HUES64 (cell line): Measurements from ENCODE around the gene AFM.
A peak's percentile ranks its signal among the peaks of the same experiment; 100 is the strongest.

Experiments
- H3K27ac ChIP-seq: 2 replicates; pipeline ENCODE4 v1.7.0; 2013; ENCODE audit warnings: low read depth, low read length, inconsistent platforms
- H3K27me3 ChIP-seq: 2 replicates; pipeline ENCODE4 v1.6.1; 2013; ENCODE audit warnings: mild to moderate bottlenecking, low read length; ENCODE audit not compliant: insufficient read depth
- H3K36me3 ChIP-seq: 2 replicates; pipeline ENCODE4 v1.6.1; 2013; ENCODE audit warnings: mild to moderate bottlenecking, low read length; ENCODE audit not compliant: insufficient read depth
- H3K4me1 ChIP-seq: 2 replicates; pipeline ENCODE4 v1.6.1; 2013; ENCODE audit warnings: mild to moderate bottlenecking, low read length, moderate library complexity; ENCODE audit not compliant: insufficient read depth
- H3K4me3 ChIP-seq: 2 replicates; pipeline ENCODE4 v1.5.1; 2013; ENCODE audit warnings: mild to moderate bottlenecking, low read length, moderate library complexity
- H3K9ac ChIP-seq: 2 replicates; pipeline ENCODE4 v1.6.1; 2013; ENCODE audit warnings: mild to moderate bottlenecking, low read depth, low read length
- H3K9me3 ChIP-seq: 2 replicates; pipeline ENCODE4 v1.6.1; 2013; ENCODE audit warnings: low read depth, low read length; ENCODE audit not compliant: insufficient read depth
- WGBS: fragments of 150-250, 120-280 bp; methylation state at CpG from one replicate; pipeline ENCODE4 v1.1.7; 2013; ENCODE audit warnings: missing lambda C conversion rate; 5-methylcytosine and 5-hydroxymethylcytosine counted together

AFM gene

GRCh38 chr4:73508651-73509050, 27.1 kb downstream of the AFM start:
- Histone ChIP-seq H3K9ac (no peak overlapping the region), H3K27me3 (no peaks in the 10 kb centered on the region), H3K36me3 (no peaks in the 10 kb centered on the region), H3K27ac (no peak overlapping the region), H3K4me1 (no peaks in the 10 kb centered on the region), H3K9me3 (no peaks in the 10 kb centered on the region), H3K4me3 (no peak overlapping the region)
- 95% methylated on average over 3 of the region's 3 CpGs for WGBS

- no peaks in the 10 kb centered on the region for H3K27me3 ChIP-seq
- peaks cover 18% of the 10 kb centered on the region for H3K4me1 ChIP-seq
- H3K9me3 ChIP-seq: peaks cover 10% of the 10 kb centered on the region
- no peak overlapping the region for H3K27ac ChIP-seq
- no peak overlapping the region for H3K4me3 ChIP-seq
- H3K9ac ChIP-seq: no peak overlapping the region
- 91% methylated on average over 3 of the region's 3 CpGs for WGBS
- H3K36me3 ChIP-seq: no peaks in the 10 kb centered on the region
Measured at GRCh38 chr4:73518340-73518739, 36.8 kb downstream of the AFM start.

- Histone ChIP-seq H3K27ac (peak overlapping the region; percentile 74), H3K27me3 (no peaks in the 10 kb centered on the region), H3K9ac (peak overlapping the region; percentile 13), H3K9me3 (peaks cover 10% of the 10 kb centered on the region), H3K4me3 (no peak overlapping the region; the same call in 1 of the 2 replicates), H3K4me1 (peaks cover 18% of the 10 kb centered on the region), H3K36me3 (no peaks in the 10 kb centered on the region)
- 40% methylated on average over 4 of the region's 4 CpGs for WGBS
Measured at GRCh38 chr4:73520821-73521220, 39.3 kb downstream of the AFM start.

- Histone ChIP-seq H3K9me3 (peaks cover 8% of the 10 kb centered on the region), H3K4me3 (no peak overlapping the region), H3K4me1 (peaks cover 18% of the 10 kb centered on the region), H3K27me3 (no peaks in the 10 kb centered on the region), H3K36me3 (no peaks in the 10 kb centered on the region), H3K9ac (no peak overlapping the region), H3K27ac (no peak overlapping the region)
- 84% methylated on average over 2 of the region's 2 CpGs for WGBS
Measured at GRCh38 chr4:73523126-73523525, 41.6 kb downstream of the AFM start.

- H3K4me3 ChIP-seq: no peak overlapping the region
Measured at GRCh38 chr4:73525611-73526010, 44.1 kb downstream of the AFM start.

GRCh38 chr4:73527196-73527595, 45.7 kb downstream of the AFM start:
- Histone ChIP-seq H3K27me3 (no peaks in the 10 kb centered on the region), H3K9ac (no peak overlapping the region), H3K27ac (no peak overlapping the region), H3K4me3 (no peak overlapping the region), H3K9me3 (no peaks in the 10 kb centered on the region), H3K4me1 (no peaks in the 10 kb centered on the region), H3K36me3 (no peaks in the 10 kb centered on the region)
- 92% methylated on average over 1 of the region's 1 CpG for WGBS

More at GRCh38 chr4:73525611-73526010, 44.1 kb downstream of the AFM start:
- peaks cover 12% of the 10 kb centered on the region for H3K4me1 ChIP-seq
- WGBS: 75% methylated on average over 1 of the region's 1 CpG
- H3K27me3 ChIP-seq: no peaks in the 10 kb centered on the region
- H3K9me3 ChIP-seq: no peaks in the 10 kb centered on the region
- no peak overlapping the region for H3K9ac ChIP-seq
- no peaks in the 10 kb centered on the region for H3K36me3 ChIP-seq
- H3K27ac ChIP-seq: no peak overlapping the region

- Histone ChIP-seq H3K9me3 (no peaks in the 10 kb centered on the region), H3K36me3 (no peaks in the 10 kb centered on the region), H3K27ac (no peak overlapping the region), H3K4me1 (no peaks in the 10 kb centered on the region), H3K27me3 (no peaks in the 10 kb centered on the region), H3K4me3 (no peak overlapping the region), H3K9ac (no peak overlapping the region)
- WGBS: 93% methylated on average over 2 of the region's 2 CpGs
Measured at GRCh38 chr4:73528171-73528570, 46.6 kb downstream of the AFM start.

- no peaks in the 10 kb centered on the region for H3K9me3 ChIP-seq
- H3K27ac ChIP-seq: no peak overlapping the region
- no peak overlapping the region for H3K9ac ChIP-seq
- no peaks in the 10 kb centered on the region; the same call in 1 of the 2 replicates for H3K4me1 ChIP-seq
- no peaks in the 10 kb centered on the region for H3K27me3 ChIP-seq
- H3K36me3 ChIP-seq: no peaks in the 10 kb centered on the region
- 95% methylated on average over 2 of the region's 2 CpGs for WGBS
- no peak overlapping the region for H3K4me3 ChIP-seq
Measured at GRCh38 chr4:73533515-73534422, 52.2 kb downstream of the AFM start.

- Histone ChIP-seq H3K4me3 (no peak overlapping the region), H3K9ac (no peak overlapping the region), H3K9me3 (no peaks in the 10 kb centered on the region), H3K27me3 (no peaks in the 10 kb centered on the region), H3K4me1 (no peaks in the 10 kb centered on the region; the same call in 1 of the 2 replicates), H3K27ac (no peak overlapping the region), H3K36me3 (no peaks in the 10 kb centered on the region)
- 100% methylated on average over 1 of the region's 2 CpGs for WGBS
Measured at GRCh38 chr4:73538162-73538561, 56.6 kb downstream of the AFM start.

GRCh38 chr4:73539386-73539785, 57.8 kb downstream of the AFM start:
- Histone ChIP-seq H3K36me3 (no peaks in the 10 kb centered on the region), H3K9ac (no peak overlapping the region), H3K4me3 (no peak overlapping the region), H3K27me3 (no peaks in the 10 kb centered on the region), H3K9me3 (no peaks in the 10 kb centered on the region), H3K27ac (no peak overlapping the region), H3K4me1 (no peaks in the 10 kb centered on the region)
- WGBS: 98% methylated on average over 2 of the region's 4 CpGs

GRCh38 chr4:73540826-73541225, 59.3 kb downstream of the AFM start:
- WGBS: 93% methylated on average over 3 of the region's 3 CpGs

More at GRCh38 chr4:73540826-73541225, 59.3 kb downstream of the AFM start:
- Histone ChIP-seq H3K4me1 (no peaks in the 10 kb centered on the region), H3K9ac (no peak overlapping the region), H3K36me3 (no peaks in the 10 kb centered on the region), H3K4me3 (no peak overlapping the region), H3K27me3 (no peaks in the 10 kb centered on the region), H3K27ac (no peak overlapping the region), H3K9me3 (no peaks in the 10 kb centered on the region)
